GM18868 (cell line): ENCODE results near the gene KRTAP10-4.
"Not testable (repeated sequence)": the region's sequence is repeated elsewhere in the genome, so short reads cannot be mapped to it uniquely, and the experiment has no call there.

ENCODE experiments used
- ATAC-seq: cut with Tn5 transposase; IDR thresholded peaks from one replicate; pipeline ENCODE4 v1.9.1; 2021; ENCODE audit warnings: mild to moderate bottlenecking, moderate library complexity; ENCODE audit not compliant: unreplicated experiment

The KRTAP10-4 gene, protein sequence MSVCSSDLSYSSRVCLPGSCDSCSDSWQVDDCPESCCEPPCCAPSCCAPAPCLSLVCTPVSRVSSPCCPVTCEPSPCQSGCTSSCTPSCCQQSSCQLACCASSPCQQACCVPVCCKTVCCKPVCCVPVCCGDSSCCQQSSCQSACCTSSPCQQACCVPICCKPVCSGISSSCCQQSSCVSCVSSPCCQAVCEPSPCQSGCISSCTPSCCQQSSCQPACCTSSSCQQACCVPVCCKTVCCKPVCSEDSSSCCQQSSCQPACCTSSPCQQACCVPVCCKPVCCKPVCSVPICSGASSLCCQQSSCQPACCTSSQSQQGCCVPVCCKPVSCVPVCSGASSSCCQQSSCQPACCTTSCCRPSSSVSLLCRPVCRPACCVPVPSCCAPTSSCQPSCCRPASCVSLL

DNA sequence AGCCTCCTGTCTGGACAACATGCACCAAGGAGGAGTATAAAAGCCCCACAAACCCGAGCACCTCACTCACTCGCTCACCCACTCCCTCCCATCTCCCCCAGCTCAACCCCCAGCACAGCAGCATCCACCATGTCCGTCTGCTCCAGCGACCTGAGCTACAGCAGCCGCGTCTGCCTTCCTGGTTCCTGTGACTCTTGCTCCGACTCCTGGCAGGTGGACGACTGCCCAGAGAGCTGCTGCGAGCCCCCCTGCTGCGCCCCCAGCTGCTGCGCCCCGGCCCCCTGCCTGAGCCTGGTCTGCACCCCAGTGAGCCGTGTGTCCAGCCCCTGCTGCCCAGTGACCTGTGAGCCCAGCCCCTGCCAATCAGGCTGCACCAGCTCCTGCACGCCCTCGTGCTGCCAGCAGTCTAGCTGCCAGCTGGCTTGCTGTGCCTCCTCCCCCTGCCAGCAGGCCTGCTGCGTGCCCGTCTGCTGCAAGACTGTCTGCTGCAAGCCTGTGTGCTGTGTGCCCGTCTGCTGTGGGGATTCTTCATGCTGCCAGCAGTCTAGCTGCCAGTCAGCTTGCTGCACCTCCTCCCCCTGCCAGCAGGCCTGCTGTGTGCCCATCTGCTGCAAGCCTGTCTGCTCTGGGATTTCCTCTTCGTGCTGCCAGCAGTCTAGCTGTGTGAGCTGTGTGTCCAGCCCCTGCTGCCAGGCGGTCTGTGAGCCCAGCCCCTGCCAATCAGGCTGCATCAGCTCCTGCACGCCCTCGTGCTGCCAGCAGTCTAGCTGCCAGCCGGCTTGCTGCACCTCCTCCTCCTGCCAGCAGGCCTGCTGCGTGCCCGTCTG, at the start of gene KRTAP10-4:
Gene KRTAP10-4 (plus strand): TSS at position 100 of the 827 bp plus-strand sequence. CDS start 30 bp downstream, at position 130.
- not testable (repeated sequence) for ATAC-seq

DNA sequence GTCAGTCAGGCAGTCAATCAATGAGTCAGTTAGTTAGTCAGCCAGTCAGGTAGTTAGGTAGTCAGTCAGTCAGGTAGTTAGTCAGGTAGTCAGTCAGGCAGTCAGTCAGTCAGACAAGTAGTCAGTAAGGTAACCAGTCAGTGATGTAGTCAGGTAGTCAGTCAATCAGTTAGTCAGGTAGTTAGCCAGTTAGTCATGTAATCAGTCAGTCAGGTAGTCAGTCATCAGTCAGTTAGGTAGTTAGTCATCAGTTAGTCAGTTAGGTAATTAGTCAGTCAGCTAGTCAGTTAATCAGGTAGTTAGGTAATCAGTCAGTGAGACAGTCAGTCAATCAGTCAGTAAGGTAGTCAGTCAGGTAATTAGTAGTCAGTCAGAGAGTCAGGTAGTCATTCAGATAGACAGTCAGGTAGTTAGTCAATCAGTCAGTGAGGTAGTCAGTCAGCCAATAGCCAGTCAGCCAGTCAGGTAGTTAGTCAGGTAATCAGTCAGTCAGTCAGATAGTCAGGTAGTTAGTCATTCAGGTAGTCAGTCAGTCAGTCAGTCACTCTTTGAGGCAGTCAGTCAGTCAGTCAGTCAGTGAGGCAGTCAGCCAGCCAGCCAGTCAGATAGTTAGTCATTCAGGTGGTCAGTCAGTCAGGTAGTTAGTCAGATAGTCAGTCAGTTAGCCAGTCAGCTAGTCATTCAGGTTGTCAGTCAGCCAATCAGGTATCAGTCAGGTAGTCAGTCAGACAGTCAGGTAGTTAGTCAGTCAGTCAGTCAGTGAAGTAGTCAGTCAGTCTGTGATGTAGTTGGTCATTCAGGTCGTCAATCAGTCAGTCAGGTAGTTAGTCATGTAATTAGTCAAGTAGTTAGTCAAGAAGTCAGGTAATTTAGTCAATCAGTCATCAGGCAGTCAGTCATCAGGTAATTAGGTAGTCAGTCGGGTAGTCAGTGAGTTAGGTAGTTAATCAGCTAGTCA, 48.8 kb upstream of the KRTAP10-4 start:
- no peak for ATAC-seq

DNA sequence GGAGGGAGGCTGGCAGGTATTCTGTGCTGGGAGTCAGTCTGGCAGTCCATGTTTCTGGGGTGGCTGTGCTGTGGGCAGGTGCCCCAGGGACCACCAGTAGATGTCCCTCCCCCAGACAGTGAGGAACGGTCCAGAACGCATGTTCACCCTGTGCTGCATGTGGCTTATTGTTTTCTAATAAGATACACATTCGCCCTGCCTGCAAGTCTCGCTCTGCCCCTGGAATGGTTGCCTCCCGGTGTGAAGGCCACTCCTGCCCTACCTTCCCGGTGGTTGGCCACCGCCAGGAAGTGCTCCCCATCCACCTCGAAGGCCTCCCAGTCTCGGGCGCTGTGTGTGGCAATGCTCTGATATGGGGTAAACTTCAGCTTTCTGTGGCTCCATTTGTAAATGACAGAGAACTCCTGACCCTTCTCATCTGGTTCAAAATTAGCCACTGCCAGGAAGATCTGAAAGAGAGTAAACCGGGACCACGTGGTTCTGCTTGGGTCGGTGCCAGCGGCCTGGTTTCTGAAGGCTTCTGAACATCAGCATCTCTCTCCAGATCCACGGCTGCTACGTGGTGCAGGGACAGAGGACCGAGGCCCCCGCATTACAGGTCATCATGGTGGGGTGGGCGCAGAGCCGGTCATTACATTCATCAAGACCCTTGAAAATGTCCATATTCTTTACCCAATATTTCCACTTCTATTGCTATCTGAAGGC, 48.0 kb upstream of the KRTAP10-4 start:
- no peak for ATAC-seq

DNA sequence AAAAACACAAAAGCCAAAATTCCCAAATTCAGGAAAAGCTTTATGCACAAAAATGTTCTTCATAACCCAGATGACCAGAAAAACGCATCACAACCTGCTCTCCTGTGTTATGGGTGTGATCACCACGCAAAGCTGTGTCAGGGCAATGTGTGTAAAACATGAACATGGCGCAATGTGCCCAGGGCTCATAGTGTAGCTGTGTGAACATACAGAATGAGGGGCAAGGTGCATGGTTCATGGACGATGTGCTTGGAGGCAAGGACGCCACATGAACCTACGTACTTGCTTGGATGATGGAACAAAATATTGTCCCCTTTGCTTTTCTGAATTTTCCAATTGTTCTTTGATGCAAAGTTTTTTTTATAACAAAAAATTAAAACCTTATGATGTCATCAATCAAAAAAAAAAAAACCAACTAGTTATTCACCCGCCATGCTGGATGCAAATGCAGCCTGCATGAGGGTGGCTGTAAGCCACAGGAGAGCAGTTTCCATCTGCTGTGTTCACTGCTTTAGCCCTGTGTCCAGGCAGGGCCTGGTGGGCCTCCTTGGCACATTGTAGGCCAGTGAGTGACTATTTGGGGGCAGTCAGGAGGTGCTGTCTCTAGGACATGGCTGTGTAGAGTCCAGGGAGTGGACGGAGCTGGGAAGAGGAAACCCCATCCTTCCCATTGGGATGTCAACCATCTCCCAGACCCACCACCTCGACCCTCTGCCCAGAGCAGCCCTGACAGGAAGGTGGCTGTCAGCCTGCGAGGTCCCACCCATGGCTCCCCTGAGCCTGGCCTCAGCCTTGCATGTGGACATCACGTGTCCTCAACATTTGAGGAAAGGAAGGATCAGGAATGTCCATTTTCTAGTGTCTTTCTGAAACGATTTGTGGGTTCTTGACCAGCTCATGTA, 47.2 kb upstream of the KRTAP10-4 start:
- ATAC-seq: no peak

DNA sequence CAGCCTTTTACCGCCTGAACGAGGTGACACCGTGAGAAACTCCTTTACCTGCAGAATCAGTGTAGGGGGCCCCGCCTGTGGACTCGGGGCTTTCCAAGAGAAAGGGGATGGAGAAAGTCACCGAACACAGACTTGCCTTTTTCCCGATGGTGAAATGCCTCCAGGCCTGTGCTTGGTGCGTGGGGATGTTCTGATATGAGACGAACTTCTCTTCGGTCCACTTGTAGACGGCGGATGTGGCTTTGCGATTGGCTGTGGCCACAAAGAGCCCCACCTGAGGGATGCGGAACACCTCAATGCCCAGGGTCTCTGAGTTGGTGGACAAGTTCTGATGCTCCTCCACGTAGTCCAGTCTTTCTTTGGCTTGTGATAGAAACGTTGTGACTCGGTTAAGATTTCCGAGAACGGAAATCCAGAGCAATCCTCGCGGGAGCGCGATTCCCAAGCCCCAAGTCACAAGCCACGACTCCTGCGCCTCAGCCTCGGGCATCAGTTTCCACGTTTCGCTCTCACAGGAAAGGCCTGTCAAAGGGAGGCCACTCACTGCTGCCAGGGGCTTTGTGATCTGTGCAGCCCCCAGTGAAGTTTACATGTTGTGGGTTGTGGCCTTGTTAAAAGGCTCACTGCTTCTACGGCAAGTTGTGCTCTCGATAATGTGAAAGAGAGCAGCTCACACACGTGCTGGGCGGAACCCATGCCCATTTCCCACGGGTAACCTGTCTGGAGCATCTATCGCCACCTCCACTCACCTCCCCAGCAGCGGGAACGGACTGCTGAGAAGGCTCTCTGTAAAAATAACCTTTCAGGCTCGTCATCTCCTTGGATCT, 46.2 kb upstream of the KRTAP10-4 start:
- ATAC-seq: no peak

DNA sequence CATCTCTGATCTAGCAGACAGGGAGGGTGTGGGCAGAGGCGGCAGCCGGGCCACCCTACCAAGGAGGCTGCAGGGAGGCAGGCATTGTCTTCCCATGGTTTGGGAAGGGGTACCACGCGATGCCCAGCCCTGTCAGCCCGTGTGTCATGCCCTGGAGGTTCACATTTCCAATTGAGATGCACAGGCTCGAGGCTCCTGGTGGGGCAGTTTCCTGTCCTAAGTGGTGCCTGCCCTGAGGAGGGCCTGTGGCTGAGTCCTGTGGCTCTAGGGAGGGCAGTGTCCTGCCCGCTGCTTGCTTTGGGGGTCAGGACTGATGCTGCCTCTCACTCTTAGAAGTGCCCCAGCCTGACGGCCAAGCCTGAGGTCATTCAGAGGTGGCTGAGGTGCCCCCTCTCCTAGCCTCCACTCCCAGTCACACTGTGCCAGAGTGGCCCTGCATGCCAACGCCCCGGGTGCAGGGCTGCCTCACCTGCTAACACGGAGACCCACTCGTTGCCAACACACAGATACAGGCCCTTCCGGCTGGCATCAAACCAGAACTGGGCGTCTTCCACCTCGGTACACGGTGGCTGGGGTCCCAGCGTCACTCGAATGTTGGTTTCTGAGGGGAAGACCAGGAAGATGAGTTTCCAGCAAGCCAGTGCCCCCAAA, 45.4 kb upstream of the KRTAP10-4 start:
- no peak for ATAC-seq

DNA sequence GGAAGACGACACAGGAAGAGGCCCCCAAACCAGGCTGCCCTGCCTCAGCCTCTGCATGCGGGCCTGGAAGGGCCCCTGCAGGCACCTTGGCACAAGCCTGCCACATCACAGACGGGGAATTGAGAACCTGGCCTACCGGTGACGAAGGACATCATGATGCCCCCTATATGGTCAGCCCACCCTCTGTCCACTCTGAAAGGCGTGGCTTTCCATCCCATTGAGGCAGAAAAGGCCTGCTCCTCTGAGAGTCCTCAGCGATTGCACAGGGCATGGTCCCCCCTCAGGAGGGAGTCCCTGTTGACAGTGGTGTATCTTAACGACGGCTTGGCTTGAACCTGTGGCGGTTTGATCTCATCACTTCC, 44.9 kb upstream of the KRTAP10-4 start:
- ATAC-seq: no peak

DNA sequence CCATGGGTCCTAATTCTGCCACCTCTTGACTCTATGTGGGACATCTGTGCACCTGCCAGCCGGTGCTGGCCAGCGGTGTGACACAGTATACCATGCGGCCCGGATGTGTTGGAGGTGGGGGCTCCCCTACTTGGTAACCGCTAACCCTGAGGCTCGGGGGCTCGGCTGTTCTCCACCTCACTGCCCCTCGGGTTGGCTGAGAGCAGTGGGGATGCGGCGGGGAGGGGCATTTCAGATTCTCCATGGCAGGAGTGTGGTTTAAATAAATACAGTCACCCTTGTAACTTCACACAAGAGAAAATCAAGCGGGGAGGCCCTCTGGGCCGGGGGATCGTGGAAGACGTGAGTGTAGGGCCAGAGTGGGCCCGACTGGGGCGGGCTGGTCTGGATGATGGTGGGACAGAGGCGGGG, 44.5 kb upstream of the KRTAP10-4 start:
- ATAC-seq: no peak

DNA sequence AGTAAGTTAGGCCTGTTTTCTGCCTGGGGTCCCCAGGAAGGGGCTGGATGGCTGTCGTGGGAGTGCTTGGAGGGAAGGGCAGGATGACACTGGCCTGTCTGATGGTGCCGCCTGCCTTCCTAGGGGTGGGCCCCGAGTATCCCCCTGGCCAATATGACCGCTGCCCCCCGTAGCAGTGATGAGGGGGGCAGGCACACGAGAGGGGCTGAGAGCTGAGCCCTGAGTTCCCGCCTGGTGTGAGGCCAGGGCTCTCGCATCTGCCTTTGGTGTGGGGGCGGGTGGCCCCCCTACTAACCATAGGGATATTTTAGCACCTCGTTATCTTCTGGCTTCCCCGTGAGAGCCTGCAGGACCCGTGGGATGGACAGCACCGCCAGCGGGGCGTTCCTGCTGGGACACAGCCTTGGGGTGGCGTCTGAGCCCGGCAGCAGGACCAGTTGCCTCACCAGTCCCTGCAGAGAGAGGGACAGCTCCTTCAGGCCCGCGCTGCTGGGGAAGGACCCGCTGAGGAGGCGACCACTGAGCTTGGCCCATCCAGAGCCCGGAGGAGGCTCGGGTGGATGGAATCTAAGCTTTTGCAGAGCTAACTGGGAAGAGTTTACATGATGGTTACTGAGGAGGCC, 43.9 kb upstream of the KRTAP10-4 start:
- no peak for ATAC-seq

DNA sequence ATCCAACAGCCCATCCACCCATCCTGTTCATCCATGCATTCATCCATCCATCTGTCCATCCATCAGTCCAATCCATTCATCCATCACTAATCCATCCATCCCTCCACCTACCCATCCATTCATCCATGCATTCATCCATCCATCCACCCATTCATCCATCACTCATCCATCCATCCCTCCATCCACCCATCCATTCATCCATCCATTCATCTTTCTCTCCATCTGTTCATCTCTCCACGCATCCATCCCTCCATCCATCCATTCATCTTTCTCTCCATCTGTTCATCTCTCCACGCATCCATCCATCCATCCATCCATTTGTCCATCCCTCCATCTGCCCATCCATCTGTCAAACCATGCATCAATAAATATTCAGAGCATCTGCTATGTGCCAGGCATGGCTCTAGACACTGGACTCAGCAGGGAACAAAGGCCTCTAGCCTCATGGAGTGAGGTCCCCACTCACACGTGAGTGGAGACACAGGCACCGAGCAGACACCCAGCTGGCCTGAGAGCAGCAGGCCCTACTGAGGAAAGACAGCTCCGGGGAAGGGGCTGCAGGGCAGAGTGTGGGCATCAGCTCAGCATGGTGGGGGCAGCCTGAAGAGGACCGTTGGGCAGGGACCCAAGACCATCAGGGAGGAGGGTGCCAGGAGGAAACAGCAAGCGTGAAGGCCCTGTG, 43.2 kb upstream of the KRTAP10-4 start:
- no peak for ATAC-seq

DNA sequence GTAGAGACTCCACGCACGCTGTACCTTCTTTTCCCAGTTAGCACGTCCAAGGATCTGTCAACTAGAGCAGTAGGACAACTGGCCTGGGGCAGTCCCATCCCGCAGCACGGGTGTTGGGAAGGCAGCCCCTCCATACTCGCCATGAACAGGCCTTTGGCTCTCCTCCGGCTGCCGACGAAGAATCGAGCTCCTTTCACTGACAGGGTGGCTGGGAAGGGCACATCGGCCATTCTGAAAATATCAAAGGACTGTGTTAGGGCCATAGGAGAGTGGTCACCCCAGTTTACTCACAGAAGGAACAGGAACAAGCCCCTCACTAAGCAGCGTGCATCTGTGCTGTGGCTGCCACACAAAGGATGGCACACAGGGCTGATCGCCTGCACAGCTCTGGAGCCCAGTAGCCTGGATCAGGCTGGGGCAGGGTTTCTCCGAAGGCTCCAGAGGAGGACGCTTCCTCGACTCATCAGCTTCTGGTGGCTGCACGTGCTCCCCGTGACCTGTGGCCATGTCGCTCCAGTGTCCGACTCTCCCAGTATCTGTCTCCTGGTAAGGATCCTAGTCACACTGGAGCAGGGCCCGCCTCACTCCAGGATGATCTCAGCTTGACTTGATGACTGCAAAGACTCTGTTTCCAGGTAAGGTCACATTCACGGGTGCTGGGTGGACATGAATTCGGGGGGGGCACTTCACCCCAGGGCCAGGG, 42.5 kb upstream of the KRTAP10-4 start:
- no peak for ATAC-seq

DNA sequence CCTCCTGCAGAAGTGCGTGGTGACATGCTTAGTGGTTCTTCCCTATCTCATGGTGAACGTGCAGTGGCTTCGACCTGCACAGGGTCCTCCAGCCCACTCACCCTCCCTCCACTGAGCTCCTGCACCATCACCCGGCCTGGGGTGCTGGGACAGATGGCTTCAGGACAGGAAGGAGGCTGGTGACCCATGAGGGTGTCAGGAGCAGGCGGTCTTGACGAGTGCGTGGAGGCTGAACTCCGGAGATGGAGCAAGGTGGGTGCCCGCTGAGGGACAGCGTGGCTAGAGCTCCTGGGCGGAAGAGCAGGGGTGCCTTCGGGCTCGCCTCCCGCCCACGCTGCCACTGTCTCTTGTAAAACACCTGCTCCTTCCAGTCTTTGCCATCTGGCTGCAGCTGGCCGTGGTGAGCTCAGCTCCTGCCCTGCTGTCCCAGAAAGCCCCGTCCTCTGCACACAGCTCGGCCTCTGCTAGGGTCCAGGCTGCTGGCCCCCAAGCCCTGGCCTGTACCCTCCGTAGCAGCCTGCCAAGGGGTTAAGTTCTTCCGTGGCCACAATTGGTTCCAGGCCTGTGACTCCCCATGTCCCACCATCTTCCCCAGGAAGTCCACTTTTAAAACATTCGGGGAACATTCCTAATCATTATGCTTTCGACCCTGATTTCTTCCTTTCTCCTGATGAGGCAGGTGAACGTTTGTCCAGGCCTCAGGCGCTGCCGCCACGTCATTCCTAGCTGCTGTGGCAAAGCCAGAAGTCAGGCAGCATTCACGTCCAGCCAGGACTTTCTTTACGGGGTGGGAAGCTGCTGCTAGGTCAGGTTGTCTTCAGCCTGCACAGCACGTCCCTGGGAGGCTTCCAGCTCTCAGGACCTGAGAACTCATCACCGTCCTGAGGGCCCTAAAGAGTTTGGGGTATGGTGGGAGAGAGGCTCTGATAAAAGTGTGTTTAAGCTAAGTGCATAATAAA, 41.6 kb upstream of the KRTAP10-4 start:
- ATAC-seq: no peak

DNA sequence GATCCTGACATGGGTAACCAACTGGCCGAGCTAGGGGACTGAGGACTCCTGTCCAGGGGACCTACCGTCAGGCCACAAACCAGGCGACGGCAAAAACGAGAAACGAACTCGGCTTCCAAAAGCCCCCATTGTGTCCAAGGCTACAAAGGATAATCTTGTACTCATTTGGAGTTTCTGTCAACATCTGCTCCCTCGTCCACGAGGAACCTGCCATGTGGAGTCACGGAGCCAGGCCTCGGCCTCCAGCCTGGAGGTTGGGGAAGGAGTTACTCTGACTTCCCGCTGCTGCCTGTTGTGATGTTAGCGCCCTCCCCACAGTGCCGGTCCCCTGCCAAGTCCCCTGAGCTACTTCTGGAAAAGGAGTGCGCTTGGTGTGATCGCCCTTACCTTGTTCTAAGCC, 40.8 kb upstream of the KRTAP10-4 start:
- ATAC-seq: no peak

DNA sequence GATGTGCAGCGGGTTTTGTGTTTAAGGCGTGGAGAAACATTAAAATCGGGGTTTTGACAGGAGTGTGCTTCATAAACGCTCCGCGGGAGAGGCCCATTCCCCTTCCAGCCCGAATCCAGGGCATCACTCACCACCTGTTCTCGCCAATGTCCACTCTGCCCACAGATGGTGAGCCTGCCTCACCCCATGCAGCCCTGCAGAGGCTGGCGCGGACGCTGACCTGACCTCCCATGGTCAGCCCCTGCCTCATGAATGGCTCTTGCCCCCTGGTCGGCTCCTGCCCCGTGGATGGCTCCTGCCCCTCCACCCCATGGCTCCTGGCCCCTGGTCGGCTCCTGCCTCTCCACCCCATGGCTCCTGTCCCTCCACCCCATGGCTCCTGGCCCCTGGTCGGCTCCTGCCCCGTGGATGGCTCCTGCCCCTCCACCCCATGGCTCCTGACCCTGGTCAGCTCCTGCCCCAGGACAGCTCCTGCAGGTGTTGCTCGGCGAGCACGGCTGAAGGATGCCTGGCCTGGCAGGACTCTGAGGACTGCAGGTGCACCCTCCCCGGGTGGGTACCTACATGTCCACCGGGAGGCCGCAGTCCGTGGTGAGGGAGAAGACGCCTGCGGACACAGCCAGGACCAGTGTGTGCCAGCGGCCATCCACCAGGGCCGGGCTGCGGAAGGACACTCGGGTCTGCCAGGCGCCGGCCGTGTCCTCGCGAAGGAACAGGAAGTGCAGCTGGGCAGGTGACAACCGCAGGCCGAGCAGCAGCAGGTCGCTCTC, 40.2 kb upstream of the KRTAP10-4 start:
- ATAC-seq: no peak
